HG03064 (cell line): ENCODE data around the gene PDSS2.
"Not testable (repeated sequence)": the region's sequence is repeated elsewhere in the genome, so short reads cannot be mapped to it uniquely, and the experiment has no call there.

ENCODE experiments used
- ATAC-seq: cut with Tn5 transposase; IDR thresholded peaks from one replicate; pipeline ENCODE4 v1.9.1; 2021; ENCODE audit warnings: low read depth; ENCODE audit not compliant: unreplicated experiment

Gene PDSS2

GRCh38 chr6:107128175-107128574 lies 331.2 kb downstream of the PDSS2 start:
- ATAC-seq, result no peak

GRCh38 chr6:107125771-107126170 lies 333.6 kb downstream of the PDSS2 start:
- ATAC-seq, result no peak

GRCh38 chr6:107124934-107125348 lies 334.4 kb downstream of the PDSS2 start:
- ATAC-seq, result peak; percentile 80

- no peak for ATAC-seq
Measured at GRCh38 chr6:107123501-107123900, 335.9 kb downstream of the PDSS2 start.

- ATAC-seq, result no peak
Measured at GRCh38 chr6:107122748-107123147, 336.6 kb downstream of the PDSS2 start.

GRCh38 chr6:107121964-107122495 lies 337.3 kb downstream of the PDSS2 start:
- ATAC-seq, result no peak

GRCh38 chr6:107121266-107121665 lies 338.1 kb downstream of the PDSS2 start:
- ATAC-seq, result no peak

- no peak for ATAC-seq
Measured at GRCh38 chr6:107120404-107120803, 339.0 kb downstream of the PDSS2 start.

- no peak for ATAC-seq
Measured at GRCh38 chr6:107118976-107119375, 340.4 kb downstream of the PDSS2 start.

- not testable (repeated sequence) for ATAC-seq
Measured at GRCh38 chr6:107118540-107118939, 340.8 kb downstream of the PDSS2 start.

- no peak for ATAC-seq
Measured at GRCh38 chr6:107116931-107117330, 342.4 kb downstream of the PDSS2 start.

GRCh38 chr6:107116328-107116892 lies 343.0 kb downstream of the PDSS2 start:
- ATAC-seq, result no peak

GRCh38 chr6:107115695-107116327 lies 343.6 kb downstream of the PDSS2 start:
- no peak for ATAC-seq

- ATAC-seq, result peak; percentile 29
Measured at GRCh38 chr6:107114926-107115694, 344.3 kb downstream of the PDSS2 start, which contains the start of gene BEND3. Gene BEND3 (minus strand): TSS chr6:107115515. CDS start chr6:107099285, 16,230 bp downstream.

- ATAC-seq, result peak; percentile 69
Measured at GRCh38 chr6:107114213-107114925, 345.0 kb downstream of the PDSS2 start.

- ATAC-seq, result no peak
Measured at GRCh38 chr6:107110200-107110599, 349.2 kb downstream of the PDSS2 start.

GRCh38 chr6:107108201-107108890 lies 351.0 kb downstream of the PDSS2 start:
- no peak for ATAC-seq

GRCh38 chr6:107107791-107108190 lies 351.6 kb downstream of the PDSS2 start:
- ATAC-seq, result no peak

GRCh38 chr6:107106165-107106564 lies 353.2 kb downstream of the PDSS2 start:
- no peak for ATAC-seq

GRCh38 chr6:107105511-107106116 lies 353.8 kb downstream of the PDSS2 start:
- ATAC-seq, result no peak
